ENCODE data around the gene CTSA. TPM values are rescaled to one million over a fixed set of nuclear protein-coding genes. Genes with fewer than 3 reads are reported as not detected.
A peak's percentile ranks its signal among the peaks of the same experiment; 100 is the strongest.

CTSA gene
- total RNA-seq, 3 donors from 2014 or later (not counting 1 experiment from before 2014, with no cell fraction given), result 72.8 to 108 (median 86.8) TPM

- ATAC-seq (no peak), DNase-seq (no peak)
- Histone ChIP-seq H3K4me1 (ENCODE audit: control insufficient read depth, insufficient read depth, low read length) (peaks cover 11% of the 10 kb centered on the region), H3K36me3 (ENCODE audit: control insufficient read depth, insufficient read depth, low read length) (peaks cover 50% of the 10 kb centered on the region), H3K27ac (ENCODE audit: low read length) (no peak overlapping the region), H3K4me3 (ENCODE audit: low read length) (no peak overlapping the region), H3K9me3 (ENCODE audit: control insufficient read depth, insufficient read depth, low read length) (no peaks in the 10 kb centered on the region), H3K27me3 (ENCODE audit: control insufficient read depth, insufficient read depth, low read length) (no peaks in the 10 kb centered on the region)
- Mint-ChIP-seq H3K36me3 (no peaks in the 10 kb centered on the region), H3K4me3 (no peak overlapping the region), H3K9me3 (no peaks in the 10 kb centered on the region), H3K27ac (peak overlapping the region in 1 of 2 donors; percentile 61), H3K27me3 (ENCODE audit: low read depth in 2 of 2) (no peaks in the 10 kb centered on the region), H3K4me1 (peaks cover 11 to 20% of the 10 kb centered on the region in 2 donors)
- TF ChIP-seq, protein P1, sequence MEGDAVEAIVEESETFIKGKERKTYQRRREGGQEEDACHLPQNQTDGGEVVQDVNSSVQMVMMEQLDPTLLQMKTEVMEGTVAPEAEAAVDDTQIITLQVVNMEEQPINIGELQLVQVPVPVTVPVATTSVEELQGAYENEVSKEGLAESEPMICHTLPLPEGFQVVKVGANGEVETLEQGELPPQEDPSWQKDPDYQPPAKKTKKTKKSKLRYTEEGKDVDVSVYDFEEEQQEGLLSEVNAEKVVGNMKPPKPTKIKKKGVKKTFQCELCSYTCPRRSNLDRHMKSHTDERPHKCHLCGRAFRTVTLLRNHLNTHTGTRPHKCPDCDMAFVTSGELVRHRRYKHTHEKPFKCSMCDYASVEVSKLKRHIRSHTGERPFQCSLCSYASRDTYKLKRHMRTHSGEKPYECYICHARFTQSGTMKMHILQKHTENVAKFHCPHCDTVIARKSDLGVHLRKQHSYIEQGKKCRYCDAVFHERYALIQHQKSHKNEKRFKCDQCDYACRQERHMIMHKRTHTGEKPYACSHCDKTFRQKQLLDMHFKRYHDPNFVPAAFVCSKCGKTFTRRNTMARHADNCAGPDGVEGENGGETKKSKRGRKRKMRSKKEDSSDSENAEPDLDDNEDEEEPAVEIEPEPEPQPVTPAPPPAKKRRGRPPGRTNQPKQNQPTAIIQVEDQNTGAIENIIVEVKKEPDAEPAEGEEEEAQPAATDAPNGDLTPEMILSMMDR (IDR thresholded peaks at IDR 0.05), result no peak
- over 99% methylated on average over 12 of the region's 14 CpGs for WGBS (ENCODE audit: insufficient coverage)
- intact Hi-C loops (cut with micrococcal nuclease), result no loop called here
These were observed 47.6 kb upstream of the CTSA start for GRCh38 chr20:45843506-45843905.

DNA sequence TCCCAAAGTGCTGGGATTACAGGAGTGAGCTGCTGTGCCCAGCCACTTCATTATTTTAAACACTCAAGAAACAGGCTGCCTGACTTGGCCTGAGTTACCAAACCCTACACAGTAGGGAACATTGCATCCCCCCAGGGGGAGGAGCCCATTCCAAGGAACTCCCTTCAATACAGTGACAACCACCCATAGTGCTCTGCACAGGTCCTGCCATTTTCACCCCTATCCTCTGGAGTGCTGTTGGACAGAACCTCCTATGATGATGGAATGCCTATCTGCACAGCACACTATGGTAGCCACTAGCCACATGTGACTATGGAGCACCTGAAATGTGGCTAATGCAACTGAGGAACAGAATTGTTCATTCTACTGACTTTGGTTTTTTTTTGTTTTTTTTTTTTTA, 45.7 kb upstream of the CTSA start:
- Histone ChIP-seq H3K9me3 (ENCODE audit: control insufficient read depth, insufficient read depth, low read length) (no peaks in the 10 kb centered on the region), H3K27me3 (ENCODE audit: control insufficient read depth, insufficient read depth, low read length) (no peaks in the 10 kb centered on the region), H3K27ac (ENCODE audit: low read length) (no peak overlapping the region), H3K4me1 (ENCODE audit: control insufficient read depth, insufficient read depth, low read length) (peaks cover 11% of the 10 kb centered on the region), H3K4me3 (ENCODE audit: low read length) (no peak overlapping the region), H3K36me3 (ENCODE audit: control insufficient read depth, insufficient read depth, low read length) (peaks cover 55% of the 10 kb centered on the region)
- Mint-ChIP-seq H3K36me3 (no peaks in the 10 kb centered on the region), H3K27ac (no peak overlapping the region), H3K4me1 (peaks cover 18 to 27% of the 10 kb centered on the region in 2 donors), H3K27me3 (ENCODE audit: low read depth in 2 of 2) (no peaks in the 10 kb centered on the region), H3K9me3 (no peaks in the 10 kb centered on the region), H3K4me3 (no peak overlapping the region)
- intact Hi-C loops (cut with micrococcal nuclease), result no loop called here
- TF ChIP-seq, protein P1 (IDR thresholded peaks at IDR 0.05), result no peak
- DNase-seq (no peak), ATAC-seq (no peak)

DNA sequence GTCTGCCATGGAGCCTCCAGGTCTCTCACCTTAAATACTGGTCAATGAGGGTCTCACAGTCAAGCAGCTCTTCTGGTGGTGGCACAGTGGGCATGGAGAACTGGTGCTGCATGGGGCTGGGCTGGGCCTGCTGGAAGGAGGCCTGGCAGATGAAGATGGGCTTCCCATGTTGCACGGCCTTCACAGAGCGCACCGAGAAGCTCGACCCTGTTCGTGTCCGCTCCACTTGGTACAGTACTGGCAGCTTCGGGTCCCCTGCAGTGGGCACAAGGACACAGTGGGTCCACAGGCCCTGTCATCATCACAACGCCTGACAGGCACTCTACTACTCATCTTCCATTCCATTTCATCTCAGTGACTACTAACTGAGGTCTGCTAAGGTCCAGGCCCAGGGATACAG, 42.7 kb upstream of the CTSA start:
- H3K36me3 Mint-ChIP-seq, result no peaks in the 10 kb centered on the region
- Histone ChIP-seq H3K27me3 (ENCODE audit: control insufficient read depth, insufficient read depth, low read length) (no peaks in the 10 kb centered on the region), H3K36me3 (ENCODE audit: control insufficient read depth, insufficient read depth, low read length) (peaks cover 53% of the 10 kb centered on the region), H3K27ac (ENCODE audit: low read length) (no peak overlapping the region), H3K4me3 (ENCODE audit: low read length) (no peak overlapping the region), H3K4me1 (ENCODE audit: control insufficient read depth, insufficient read depth, low read length) (no peaks in the 10 kb centered on the region), H3K9me3 (ENCODE audit: control insufficient read depth, insufficient read depth, low read length) (no peaks in the 10 kb centered on the region)
- DNase-seq (no peak), ATAC-seq (no peak)
- intact Hi-C loops (cut with micrococcal nuclease), result no loop called here
- peaks cover 7 to 14% of the 10 kb centered on the region in 2 donors for H3K4me1 Mint-ChIP-seq
- TF ChIP-seq, protein P1 (IDR thresholded peaks at IDR 0.05), result no peak
- 97% methylated on average over 8 of the region's 8 CpGs for WGBS (ENCODE audit: insufficient coverage)
- H3K4me3 Mint-ChIP-seq, result no peak overlapping the region
- H3K9me3 Mint-ChIP-seq, result no peaks in the 10 kb centered on the region
- H3K27me3 Mint-ChIP-seq (ENCODE audit: low read depth in 2 of 2), result no peaks in the 10 kb centered on the region
- no peak overlapping the region for H3K27ac Mint-ChIP-seq

GRCh38 chr20:45848969-45849582, 42.1 kb upstream of the CTSA start:
- Histone ChIP-seq H3K4me3 (ENCODE audit: low read length) (no peak overlapping the region), H3K27ac (ENCODE audit: low read length) (no peak overlapping the region), H3K9me3 (ENCODE audit: control insufficient read depth, insufficient read depth, low read length) (no peaks in the 10 kb centered on the region), H3K36me3 (ENCODE audit: control insufficient read depth, insufficient read depth, low read length) (peaks cover 50% of the 10 kb centered on the region), H3K27me3 (ENCODE audit: control insufficient read depth, insufficient read depth, low read length) (no peaks in the 10 kb centered on the region), H3K4me1 (ENCODE audit: control insufficient read depth, insufficient read depth, low read length) (no peaks in the 10 kb centered on the region)
- intact Hi-C loops (cut with micrococcal nuclease), result no loop called here
- Mint-ChIP-seq H3K4me1 (peaks cover 11 to 14% of the 10 kb centered on the region in 2 donors), H3K4me3 (no peak overlapping the region), H3K27ac (no peak overlapping the region), H3K27me3 (ENCODE audit: low read depth in 2 of 2) (no peaks in the 10 kb centered on the region), H3K36me3 (no peaks in the 10 kb centered on the region), H3K9me3 (no peaks in the 10 kb centered on the region)
- DNase-seq, result no peak
- ATAC-seq, result no peak
- TF ChIP-seq, protein P1 (IDR thresholded peaks at IDR 0.05), result no peak
- WGBS (ENCODE audit: insufficient coverage), result 100% methylated on average over 7 of the region's 8 CpGs
